HG03159 (cell line): ENCODE data around the gene STK17A.
"Not testable (repeated sequence)": the region's sequence is repeated elsewhere in the genome, so short reads cannot be mapped to it uniquely, and the experiment has no call there.

Experiments
- ATAC-seq: cut with Tn5 transposase; IDR thresholded peaks from one replicate; pipeline ENCODE4 v1.9.1; 2021; ENCODE audit warnings: mild to moderate bottlenecking, moderate library complexity; ENCODE audit not compliant: unreplicated experiment

The STK17A gene

GRCh38 chr7:43653891-43654504 lies 71.1 kb downstream of the STK17A start:
- no peak for ATAC-seq

DNA sequence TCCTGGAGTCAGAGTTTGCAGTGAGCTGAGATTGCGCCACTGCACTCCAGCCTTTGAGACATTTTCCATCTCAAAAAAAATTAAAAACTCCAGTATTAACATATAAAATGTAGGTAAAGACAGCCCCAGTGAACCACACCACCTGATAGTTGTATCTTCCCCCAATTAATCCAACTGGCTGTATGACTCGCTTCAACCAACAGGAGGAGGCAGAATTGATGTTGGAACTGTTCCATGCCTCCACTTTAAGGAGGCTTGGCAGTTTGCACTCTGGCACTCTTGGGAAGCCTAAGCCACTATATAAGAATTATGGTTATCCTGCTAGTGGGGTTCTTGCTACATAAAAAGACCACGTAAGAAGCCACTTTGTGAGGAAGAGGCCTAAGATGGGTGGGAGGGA lies 72.7 kb downstream of the STK17A start:
- no peak for ATAC-seq

DNA sequence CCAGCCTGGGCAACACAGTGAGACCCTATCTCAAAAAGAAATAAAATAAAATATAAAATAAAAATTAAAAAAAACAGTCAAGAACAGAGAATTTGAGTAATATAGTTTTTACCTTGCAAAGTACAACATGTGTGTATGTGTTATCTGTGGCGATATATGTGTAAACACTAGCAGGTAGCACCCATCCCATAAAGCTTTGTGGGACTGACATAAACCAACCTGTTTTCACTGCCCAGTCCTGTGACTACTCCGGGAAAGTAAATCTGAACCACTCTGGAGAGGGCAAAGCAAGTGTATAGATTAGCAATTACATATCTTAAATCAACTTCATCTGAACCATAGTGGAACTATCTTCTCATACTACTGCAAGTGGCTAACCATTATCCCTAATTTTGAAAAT lies 74.1 kb downstream of the STK17A start:
- no peak for ATAC-seq

- no peak for ATAC-seq
Measured at GRCh38 chr7:43658718-43659548, 76.0 kb downstream of the STK17A start.

GRCh38 chr7:43659549-43659896 lies 76.6 kb downstream of the STK17A start:
- no peak for ATAC-seq

GRCh38 chr7:43660141-43660540 lies 77.2 kb downstream of the STK17A start:
- ATAC-seq: no peak

DNA sequence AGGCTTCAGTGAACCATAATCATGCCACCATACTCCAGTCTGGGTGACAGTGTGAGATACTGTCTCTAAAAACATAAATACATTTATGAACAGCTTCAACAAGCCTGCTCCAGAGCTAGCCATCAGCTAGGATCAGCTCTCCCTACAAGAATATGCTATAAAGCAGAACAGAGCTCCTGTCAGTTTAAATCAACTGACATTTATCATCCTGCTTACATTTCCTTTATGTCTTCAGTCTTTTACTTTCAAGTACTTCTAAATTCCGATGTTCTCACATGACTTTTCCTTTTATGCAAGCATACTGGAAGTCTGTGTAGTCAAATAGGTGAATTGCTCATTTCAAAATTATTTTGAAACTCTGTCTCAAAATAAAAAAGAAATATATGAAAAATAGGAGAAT lies 81.8 kb downstream of the STK17A start:
- no peak for ATAC-seq

DNA sequence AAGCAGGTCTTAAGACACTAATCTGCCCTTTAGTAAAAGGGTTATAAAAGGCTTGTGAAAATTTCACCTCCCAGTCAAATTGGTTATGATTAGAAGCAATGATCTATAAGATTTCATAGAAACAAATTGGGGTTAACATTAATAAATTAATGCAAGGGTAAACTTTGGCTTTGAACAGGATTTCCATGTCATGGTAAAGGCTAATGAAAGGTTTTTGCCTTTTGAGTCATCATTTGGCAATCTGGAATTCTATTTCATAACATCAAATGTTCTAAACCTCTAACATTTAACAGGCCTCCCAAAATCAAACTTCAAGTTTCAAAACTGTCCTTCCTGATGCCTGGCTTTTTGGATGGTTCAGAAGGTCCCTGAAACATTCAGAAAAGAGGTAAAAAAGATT lies 84.0 kb downstream of the STK17A start:
- ATAC-seq: no peak

GRCh38 chr7:43668035-43668434 lies 85.1 kb downstream of the STK17A start:
- ATAC-seq: no peak

DNA sequence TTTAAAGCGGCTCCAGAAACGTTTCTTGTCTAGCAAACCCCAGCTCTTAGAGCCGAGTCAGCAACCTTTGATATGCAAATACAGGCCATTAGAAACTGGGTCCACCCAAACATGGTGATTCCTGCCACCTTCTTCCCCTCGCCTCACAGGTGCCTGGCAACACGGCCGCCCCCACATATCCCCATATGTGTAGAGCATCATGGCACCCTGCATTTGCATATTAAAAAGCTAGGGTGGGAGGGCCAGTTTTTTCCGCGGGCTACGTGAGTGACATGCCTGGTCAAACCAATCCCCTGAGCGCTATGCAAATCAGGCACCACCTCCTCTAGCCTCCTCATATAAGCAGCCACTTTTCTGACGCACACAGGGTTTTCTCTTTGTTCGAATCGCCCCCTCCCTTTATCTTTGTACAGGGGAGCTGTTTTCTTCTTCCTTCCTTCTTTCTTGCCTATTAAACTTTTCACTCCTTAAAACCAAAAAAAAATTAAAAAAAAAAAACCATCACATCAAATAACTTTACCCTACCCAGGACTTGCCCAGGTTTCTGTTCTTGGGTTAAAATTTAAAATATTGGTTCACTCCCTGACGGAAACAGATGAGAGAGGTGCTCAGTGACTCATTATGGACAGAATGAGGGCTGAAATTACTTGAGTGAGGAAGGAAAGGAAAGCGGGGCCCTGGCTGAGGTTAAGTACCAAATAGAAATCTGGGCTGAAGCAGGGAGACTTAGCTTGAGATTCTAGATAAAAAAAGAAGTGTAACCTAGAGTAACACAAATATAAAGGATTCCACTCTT lies 86.6 kb downstream of the STK17A start:
- ATAC-seq: no peak

DNA sequence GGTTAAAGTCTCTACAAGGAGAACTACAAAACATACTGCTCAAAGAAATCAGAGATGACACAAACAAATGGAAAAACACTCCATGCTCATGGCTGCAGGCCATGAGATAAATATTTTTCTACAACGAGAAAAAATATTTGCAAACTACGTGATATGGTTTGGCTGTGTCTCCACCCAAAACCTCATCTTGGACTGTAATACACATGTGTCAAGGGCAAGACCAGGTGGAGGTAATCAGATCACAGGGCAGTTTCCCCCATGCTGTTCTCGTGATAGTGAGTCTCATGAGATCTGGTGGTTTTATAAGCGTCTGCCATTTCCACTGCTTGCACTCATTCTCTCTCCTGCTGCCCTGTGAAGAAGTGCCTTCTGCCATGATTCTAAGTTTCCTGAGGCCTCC lies 88.6 kb downstream of the STK17A start:
- no peak for ATAC-seq

GRCh38 chr7:43673243-43673976 lies 90.5 kb downstream of the STK17A start:
- ATAC-seq: not testable (repeated sequence)

DNA sequence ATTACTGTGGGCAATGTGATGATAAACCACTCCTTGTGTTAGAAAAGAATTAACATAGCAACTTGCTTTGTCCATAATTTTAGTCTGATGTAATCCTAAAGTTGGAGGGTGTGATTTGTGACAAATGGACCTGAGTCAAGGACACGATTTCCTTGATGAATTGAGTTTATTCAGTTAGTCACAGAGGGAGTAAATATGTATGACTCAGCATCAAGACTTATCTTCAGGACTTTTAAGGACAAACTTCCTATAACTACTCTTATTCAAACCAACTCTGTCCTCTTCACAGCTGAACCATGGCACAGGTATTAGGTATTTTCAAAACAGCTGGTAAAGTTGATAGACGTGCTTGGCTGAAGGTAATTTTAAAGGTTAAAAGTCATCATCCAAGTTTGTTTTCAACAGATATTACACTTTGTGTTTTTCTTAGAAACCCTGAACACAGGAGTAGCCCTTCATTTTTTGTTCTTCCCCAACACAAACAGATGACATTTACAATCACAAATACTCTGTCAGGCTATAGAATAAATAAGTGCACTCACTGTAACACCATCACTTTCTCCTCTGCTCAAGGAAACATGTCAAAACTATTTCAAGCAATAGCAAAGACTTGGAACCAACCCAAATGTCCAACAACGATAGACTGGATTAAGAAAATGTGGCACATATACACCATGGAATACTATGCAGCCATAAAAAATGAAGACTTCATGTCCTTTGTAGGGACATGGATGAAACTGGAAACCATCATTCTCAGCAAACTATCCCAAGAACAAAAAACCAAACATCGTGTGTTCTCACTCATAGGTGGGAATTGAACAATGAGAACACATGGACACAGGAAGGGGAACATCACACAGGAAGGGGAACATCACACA lies 91.9 kb downstream of the STK17A start:
- ATAC-seq: no peak
